GM19238 (cell line): ENCODE measurements around the gene STAT5B.

Source experiments
- DNase-seq: peaks from one replicate; pipeline ENCODE4 v3.0.0; 2011; ENCODE audit warnings: low spot score; ENCODE audit not compliant: insufficient read length

The STAT5B gene

DNA sequence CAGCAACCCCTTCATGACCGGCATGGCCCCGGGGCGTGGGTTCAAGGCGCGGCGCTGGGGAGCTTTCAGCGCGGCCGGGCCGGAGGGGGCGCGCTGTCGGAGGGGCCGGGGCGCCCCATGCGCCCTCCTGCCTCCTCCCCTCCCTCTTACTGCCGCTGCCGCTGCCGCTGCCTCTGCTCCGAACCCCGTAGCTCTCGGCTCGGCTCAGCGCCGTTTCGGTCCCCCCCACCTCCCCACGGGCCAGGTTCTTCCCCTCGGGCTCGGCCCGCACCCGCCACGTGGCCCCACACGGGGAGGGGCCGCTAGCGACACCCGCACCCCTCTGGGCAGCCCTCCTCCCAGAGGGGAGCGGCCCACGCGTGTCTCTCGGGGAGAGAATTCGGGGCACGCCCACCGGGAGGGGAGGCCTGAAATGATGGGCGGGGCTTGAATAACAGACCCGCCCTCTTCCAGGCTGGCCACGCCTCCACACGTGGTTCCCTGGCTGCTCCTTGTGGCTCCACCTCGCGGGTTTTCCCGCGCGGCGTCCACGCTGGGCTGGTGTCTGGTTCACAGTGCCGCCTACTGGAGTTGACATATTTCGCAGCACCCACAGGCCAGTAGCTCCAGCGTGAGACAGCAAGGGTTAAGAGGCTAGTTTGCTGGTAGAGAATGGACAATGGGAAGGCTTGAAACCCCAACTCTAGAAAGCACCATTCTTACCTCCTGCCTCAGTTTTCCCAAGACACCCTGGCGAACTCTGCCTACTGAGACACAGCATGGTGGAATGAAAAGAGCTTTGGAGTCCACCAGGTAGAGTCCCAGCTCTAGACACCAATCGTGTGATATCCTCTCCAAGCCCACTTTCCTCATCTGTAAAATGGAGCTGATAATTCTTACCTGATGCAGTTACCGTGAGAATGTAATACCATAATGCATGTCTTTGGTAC is 95.0 kb downstream of the STAT5B start, which contains the start of gene KCNH4:
TSS of gene KCNH4 (minus strand) at position 221 of the 929 bp plus-strand sequence. CDS start at position 24, 197 bp downstream.
- DNase-seq = peak; percentile 91

DNA sequence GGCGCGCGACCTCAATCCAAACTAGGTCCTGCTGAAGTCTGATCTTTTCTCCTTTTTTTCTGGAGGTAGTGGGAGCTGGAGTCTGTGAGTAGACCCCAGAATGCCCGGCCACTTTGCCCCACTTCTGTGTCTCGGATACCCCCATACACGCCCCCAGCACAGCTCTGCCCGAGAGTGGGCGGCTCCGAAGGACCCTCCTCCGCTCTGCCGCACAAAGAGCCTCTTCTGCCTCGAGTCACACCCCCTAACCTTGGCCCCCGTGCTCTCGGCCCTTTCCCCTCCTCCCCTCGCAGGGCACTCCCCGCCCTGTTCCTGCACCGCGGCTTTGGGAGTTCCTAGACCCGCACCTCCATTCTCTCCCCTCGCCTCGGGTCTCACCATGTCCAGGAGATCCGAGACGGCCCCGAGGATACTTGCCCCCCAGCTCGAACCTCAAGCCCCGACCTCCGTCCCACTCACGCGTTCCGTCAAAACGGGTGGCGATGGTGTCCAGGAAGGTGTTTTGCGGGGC is 95.7 kb downstream of the STAT5B start:
- no peak for DNase-seq

DNA sequence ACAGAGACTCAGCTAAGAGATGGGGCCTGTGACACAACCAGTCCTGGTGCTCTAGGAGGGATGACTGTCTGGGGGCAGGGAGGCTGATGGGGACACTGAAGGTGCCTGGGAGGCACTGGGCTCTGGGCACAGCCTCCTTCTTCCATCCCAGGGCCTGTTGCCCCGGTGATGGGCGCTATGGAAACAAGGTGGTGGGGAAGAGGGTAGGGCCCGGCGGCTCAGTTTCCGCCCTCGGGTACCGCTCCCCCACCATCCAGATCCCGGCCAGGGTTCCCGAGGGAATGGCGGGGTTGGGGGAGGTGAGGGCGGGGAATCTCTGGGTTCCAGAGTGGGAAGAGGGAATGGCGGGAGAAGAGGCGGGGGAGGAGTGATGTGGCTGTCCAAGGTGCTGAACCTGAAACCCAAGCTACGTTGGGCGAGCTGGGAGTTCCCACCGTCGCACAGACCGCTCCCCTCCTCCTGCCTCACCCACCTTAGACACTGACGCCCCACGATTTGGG is 96.2 kb downstream of the STAT5B start:
- no peak for DNase-seq

DNA sequence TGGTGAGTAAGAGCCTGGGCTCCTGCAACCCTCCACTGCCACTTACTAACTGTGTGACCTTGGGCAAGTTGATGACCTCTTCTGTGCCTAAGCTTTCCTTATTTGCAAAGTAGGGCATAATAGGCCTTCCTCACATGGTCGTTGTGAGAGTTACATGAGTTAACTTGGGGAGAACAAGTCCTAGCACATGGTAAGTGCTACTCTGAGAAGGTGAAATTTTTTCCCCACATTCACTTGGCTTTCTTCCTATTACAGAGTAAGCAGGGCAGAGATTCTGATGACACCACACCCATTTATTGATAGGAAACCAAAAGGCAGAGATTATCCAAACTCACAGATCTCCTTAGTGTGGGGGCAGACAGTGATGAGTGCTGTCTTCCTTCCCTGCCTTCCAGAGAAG is 96.9 kb downstream of the STAT5B start:
- no peak for DNase-seq

DNA sequence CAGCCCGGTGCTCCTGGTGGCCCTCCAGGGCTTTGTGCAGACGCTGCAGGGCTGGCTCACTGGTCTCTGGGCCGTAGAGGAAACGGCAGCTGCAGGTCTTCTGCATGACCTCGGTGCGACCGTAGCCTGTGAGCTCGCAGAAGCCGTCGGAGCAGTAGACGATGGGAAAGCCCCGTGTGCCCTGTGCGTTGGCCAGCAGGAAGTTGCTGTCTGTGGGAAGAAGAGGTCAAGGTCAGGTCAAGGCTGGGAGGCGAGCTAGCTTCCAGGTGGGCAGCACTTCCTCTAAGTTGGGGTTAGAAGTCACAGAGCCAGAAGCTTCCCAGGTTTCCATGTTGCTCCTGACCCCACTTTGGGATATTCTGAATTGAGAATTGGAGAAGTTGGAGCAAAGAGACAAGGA is 97.4 kb downstream of the STAT5B start:
- DNase-seq = no peak

DNA sequence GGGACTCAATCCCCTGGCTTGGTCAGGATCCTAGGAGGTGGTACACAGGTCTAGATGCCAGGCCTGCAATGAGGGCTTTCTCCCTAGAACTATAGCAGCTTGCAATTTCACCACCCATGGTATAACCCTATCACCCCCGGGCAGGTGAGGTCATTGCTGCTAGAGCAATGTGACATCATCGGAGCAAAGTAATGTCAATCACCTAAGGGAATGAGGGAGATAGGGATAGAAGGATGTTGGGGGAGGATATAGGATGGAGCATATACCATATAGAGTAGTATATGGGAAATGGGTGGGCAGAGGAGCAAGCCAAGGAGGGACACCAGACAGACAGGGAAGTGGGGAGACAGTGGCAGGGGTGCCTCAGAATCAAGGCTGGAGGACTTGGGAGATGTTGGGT is 98.5 kb downstream of the STAT5B start:
- no peak for DNase-seq

DNA sequence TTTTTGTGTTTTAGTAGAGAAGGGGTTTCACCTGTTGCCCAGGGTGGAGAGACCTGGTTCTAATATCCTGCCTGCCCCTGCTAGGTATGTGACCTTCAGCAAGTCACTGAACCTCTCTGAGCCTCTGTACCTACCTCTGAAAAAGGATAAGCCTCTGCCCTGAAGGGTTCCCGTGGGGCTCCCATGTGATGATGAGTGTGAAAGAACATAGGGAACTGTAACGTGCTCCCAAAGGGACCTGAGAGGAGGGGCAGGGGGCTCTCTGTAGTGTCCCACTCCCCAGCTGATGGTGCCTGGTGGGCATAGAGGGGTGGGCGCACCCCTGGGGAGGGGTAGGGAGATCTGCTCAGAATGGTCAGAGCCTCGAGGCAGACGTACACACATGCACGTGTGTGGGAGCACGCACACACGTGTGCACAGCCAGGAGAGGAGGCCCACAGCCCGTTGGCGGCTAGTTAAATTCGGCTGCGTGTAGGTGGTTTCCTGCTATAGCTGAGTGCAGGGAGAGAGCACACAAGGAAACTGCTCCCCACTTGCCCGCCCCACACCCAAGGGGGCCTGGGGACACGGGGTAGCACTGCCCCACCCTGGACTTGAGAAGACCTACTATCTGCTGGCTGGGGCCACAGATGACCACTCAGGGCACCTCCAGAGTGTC is 101.9 kb downstream of the STAT5B start:
- DNase-seq = no peak

DNA sequence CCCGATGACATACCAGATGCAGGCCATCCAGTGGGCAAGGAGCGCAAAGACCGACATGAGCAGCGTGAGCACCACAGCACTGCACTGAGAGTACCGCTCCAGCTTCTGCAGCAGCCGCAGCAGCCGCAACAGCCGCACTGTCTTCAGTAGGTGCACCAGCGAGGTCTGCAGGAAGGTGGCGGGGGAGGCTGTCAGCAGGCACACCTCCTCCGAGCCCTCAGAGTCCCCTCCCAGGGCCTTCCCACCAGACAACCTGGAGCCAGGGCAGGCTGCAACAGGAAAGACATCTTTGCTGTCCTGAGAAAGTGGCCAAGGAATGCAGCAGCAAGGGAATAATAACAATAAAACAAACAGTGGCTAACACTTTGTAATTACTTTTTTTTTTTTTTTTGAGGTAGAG is 104.4 kb downstream of the STAT5B start:
- DNase-seq = no peak

DNA sequence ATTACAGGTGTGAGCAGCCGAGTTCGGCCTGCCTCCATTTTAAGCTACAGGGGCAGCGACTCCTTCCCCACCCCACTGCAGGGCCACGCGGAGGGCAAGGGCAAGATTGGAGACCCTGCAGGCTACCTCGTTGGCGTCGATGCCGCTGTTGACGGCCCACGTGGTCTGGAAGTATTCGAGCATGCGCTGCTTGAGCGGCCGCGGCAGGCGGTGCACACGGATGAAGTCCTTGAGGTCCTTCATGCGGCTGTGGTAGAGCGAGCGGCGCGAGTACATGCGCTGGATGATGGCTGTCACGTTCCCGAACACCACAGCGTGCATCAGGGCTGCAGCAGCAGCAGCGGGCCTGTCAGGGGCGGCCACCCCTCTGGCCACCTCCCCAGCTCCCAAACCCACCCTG is 106.8 kb downstream of the STAT5B start:
- DNase-seq = no peak

DNA sequence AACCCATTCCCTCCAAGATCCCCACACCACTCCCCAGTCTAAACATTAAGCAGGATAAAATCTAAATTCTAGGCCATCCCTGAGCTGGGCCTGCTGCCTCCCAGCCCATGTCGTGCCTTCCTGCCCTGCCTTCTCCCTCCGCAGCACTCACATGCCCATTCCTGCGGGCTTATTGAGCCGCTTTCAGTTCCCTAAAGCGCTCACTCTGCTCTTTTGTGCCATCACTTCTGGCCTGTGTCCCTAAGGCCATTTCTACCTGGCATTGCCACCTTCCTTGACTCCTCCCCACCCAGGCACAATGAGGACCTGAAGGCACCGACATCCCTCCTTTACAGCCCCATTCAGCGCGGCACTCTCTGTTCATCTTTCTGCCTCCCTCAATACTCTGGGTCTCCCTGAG is 108.4 kb downstream of the STAT5B start:
- DNase-seq = no peak

DNA sequence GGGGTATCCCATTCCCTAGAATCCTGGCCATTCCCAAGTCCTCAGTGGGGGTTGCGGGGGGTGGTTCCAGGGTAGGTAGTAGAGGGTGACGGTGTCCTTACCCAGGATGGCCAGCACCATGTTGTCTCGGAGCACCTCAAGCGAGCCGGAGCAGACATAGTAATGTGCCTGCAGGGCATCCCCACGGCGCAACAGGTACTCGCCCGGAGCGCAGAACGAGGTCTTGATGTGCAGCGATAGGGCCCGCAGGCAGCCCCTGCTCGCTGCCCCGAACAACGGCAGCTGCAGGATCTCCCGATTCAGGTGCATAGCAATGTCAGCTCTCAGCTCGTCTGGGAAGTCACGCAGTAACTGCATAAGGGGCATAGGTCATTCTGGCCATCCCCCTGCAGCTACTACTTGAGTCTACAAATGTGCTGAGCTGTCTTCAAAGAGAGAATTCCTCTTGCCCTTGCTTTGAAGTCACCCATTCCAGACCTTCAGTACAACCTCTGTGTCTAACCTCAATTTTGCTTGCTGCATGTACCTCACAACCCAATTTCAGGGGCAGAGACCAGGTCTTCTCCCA is 109.9 kb downstream of the STAT5B start:
- no peak for DNase-seq

DNA sequence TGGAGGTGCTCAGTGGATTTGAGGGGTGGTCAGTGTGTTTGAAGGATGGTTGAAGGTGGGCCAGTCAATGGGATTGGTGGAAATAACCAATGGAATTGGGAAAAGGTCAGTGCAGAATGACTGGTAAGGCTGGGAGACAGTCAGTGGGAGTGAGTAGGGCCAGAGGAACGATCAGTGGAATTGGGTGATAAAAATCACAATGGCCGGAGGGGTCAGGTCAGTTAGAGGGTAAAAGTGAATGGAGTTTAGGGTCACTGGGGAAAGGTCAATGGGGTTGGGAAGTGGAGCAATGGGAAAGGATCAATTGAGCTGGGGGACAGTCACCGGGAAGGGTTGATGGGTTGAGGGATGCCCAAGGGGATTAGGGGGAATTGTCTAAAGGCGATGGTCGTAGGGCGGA is 110.4 kb downstream of the STAT5B start:
- no peak for DNase-seq

DNA sequence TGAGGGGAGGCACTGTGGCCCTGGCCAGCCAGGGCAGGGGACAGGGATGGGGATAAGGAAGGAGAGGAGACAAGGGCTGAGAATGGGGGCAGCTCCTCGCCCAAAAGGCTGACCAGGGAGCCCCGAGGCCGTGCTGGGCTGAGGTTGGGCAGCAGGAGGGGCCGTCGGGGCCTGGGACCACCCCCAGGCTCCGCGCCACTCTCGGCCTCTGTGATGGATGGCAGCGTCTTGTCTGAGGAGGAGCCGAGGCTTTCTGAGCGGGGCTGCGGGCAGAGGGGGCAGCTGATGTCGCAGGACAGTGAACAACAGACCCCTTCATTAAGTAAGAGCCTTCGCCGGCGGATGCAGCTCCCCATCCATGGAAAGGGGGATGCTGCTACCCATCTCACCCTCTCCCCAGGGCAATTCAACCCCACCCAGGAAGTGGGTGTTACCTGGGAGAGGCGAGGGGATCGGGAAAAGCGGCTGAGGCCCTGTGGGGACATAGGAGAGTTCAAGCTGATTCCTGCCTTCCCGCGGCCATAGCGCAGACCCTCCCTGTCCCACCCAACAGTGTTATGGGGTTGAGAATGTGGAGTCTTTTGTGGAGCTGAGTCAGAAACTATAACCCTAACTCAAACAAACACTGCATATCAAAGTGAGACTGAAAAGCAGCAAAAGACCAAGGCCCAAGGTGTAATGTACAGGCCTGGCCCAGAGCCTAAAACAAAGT is 112.3 kb downstream of the STAT5B start:
- DNase-seq = no peak

DNA sequence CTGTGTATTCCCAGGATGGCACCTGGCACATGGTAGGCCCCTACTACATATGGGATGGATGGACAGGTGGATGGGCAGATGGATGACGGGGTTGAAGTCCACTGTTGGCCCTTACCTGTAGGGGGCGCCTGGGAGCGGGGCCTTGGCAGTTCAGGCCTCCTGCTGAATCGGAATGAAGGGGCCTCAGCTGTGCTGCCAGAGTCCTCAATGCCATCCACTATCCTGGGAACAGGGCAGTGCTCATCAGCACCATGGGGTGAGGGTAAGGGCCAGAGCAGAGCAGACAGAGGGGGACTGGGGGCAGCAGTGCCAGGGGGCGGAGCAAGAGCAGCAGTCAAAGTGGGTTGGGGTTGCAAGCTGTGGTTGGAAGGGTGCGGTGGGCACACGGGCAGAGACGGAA is 113.1 kb downstream of the STAT5B start:
- no peak for DNase-seq

DNA sequence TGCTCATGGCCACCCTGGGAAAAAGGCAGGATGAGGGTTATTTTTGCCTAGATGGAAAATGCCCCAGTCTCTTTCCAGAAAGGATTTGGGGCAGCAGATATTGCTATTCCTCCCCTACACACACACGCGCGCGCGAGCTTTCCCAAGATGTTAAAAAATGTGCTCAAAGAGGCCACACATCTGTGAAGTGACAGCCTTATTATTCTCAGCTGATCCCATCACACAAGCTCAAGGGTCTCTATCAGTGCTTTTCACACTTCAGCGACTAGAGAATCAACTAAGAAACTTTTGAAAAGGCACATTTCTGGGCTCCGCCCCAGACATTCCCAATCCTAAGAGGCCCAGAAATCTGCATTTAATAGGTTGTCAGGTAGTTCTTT is 115.7 kb downstream of the STAT5B start:
- DNase-seq = no peak

DNA sequence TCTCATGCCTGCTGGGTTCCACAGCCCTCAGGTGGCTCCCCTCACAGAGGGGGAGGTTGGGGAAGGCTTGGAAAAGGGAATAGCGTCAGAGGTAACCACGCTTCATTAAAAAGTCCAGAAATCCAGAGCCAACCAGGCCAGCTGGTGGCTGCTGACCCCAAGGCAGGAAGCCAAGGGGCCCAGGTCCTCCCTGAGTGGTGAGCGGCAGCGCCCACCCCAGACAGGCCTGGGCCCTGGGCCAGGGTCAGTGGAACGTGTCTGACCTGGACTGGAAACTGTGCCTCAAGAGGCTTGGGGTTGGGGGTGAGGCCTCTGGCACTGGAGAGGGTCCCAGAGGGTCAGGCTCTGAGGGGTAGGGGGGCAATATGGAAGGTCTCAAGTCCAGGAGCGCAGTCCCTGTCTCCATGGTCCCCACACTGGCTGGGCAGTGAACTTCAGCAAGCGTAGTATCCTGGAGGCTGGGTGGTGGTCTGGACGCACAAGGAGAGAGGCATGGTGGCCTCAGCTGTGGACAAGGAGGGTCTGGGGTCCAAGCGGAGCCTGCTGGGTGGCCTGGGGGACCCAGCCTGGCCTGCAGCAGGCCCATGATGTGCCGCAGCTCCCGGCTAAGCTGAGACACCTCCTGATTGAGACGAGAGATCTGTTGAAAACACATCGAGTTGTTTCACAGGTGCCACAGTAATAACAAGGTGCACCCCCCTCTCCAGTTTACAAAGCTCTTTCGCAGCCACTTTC is 116.2 kb downstream of the STAT5B start:
- no peak for DNase-seq

DNA sequence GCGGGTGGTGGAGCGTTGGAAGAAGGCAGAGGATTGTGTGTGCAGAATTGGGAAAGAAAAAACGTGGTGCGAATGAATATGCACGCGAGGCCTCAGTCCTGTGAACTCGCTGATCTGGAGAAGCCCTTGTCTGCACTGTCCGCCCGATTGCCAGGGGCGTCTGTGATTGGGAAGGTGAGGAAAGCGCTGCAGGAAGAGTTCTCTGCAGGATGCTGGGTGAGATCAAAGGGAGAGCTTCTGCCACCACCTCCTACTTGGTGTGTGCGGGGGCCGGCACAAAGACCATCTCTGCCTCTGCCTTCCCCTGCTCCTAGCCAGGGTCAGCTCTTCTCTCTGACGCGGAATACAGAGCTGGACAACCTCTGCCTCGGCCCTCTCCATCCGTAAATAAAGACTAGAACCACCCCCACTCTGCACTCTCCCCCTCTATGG is 120.6 kb downstream of the STAT5B start:
- no peak for DNase-seq

DNA sequence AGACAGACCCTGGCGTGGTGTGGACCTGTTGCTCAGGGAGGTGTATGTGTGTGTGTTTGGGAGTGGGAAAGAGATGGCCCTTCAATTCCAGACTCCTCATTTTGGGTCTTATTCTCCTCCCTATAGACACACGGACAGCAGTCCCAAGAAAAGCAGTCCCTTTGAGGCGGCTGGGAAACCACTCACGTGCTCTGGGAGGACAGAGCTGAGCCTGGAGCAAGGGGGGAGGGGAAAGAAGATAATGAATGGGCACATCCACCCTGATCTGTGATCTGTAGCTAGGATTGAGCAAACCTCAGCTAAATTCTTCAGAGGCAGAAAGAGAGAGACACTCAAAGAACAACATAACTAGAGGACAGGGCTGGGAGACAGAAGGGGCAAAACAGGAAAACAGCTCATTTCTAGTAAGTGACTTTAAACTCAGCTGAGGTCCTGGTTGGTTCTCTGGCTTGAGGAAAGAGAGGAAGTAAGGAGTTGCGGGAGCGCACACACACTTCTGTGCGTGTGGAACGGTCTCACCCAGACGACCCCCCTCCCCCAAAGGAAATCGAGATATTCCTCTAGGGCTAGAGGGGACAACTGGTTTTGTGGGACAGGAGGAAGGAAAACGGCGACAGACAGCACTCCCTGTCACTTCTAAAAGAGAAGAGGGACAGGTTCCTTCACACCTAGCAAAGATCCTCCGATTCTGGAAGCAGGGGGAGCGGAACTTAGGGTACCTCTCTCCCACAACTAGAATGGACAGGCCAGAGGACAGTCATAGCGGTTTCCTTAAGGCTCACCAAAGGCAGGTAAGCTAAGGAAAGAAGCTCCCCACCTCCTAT is 122.1 kb downstream of the STAT5B start:
- no peak for DNase-seq
